Hematopoietic multipotent progenitor cell treated with erythropoietin and hydrocortisone succinate and interleukin-3 and kit ligand, for 15 days (in vitro differentiated cells): Measurements from ENCODE around the gene MIR17HG.
"Not testable (repeated sequence)": the region's sequence is repeated elsewhere in the genome, so short reads cannot be mapped to it uniquely, and the experiment has no call there.

ENCODE experiments used
- DNase-seq: peaks from one replicate; pipeline ENCODE4 v3.0.0-alpha.2; 2015; ENCODE audit warnings: low spot score

The MIR17HG gene

GRCh38 chr13:91347202-91347995, at the start of gene MIR17HG:
Gene MIR17HG (plus strand): TSS chr13:91347687.
- DNase-seq: peak; percentile 85

- no peak for DNase-seq
Measured at GRCh38 chr13:91298060-91298459, 49.4 kb upstream of the MIR17HG start.

- DNase-seq: no peak
Measured at GRCh38 chr13:91302111-91302510, 45.4 kb upstream of the MIR17HG start.

- DNase-seq: no peak
Measured at GRCh38 chr13:91303031-91303430, 44.5 kb upstream of the MIR17HG start.

- DNase-seq: no peak
Measured at GRCh38 chr13:91304741-91305140, 42.7 kb upstream of the MIR17HG start.

- no peak for DNase-seq
Measured at GRCh38 chr13:91305652-91306051, 41.8 kb upstream of the MIR17HG start.

- no peak for DNase-seq
Measured at GRCh38 chr13:91307887-91308286, 39.6 kb upstream of the MIR17HG start.

- no peak for DNase-seq
Measured at GRCh38 chr13:91308299-91308698, 39.2 kb upstream of the MIR17HG start.

- DNase-seq: no peak
Measured at GRCh38 chr13:91311491-91311890, 36.0 kb upstream of the MIR17HG start.

GRCh38 chr13:91312324-91312723, 35.2 kb upstream of the MIR17HG start:
- no peak for DNase-seq

GRCh38 chr13:91313103-91313502, 34.4 kb upstream of the MIR17HG start:
- peak; percentile 3 for DNase-seq

GRCh38 chr13:91313581-91313980, 33.9 kb upstream of the MIR17HG start:
- DNase-seq: no peak

GRCh38 chr13:91314888-91315287, 32.6 kb upstream of the MIR17HG start:
- DNase-seq: no peak

GRCh38 chr13:91318886-91319285, 28.6 kb upstream of the MIR17HG start:
- no peak for DNase-seq

GRCh38 chr13:91319996-91320395, 27.5 kb upstream of the MIR17HG start:
- DNase-seq: no peak

GRCh38 chr13:91320990-91321389, 26.5 kb upstream of the MIR17HG start:
- DNase-seq: not testable (repeated sequence)

GRCh38 chr13:91323349-91323748, 24.1 kb upstream of the MIR17HG start:
- no peak for DNase-seq

- DNase-seq: no peak
Measured at GRCh38 chr13:91326146-91326545, 21.3 kb upstream of the MIR17HG start.

GRCh38 chr13:91328726-91329125, 18.8 kb upstream of the MIR17HG start:
- no peak for DNase-seq

- DNase-seq: no peak
Measured at GRCh38 chr13:91329733-91330132, 17.8 kb upstream of the MIR17HG start.

- no peak for DNase-seq
Measured at GRCh38 chr13:91331047-91331915, 16.2 kb upstream of the MIR17HG start.

- no peak for DNase-seq
Measured at GRCh38 chr13:91346062-91346461, 1.4 kb upstream of the MIR17HG start.

- DNase-seq: no peak
Measured at GRCh38 chr13:91346850-91347201, 661 bp upstream of the MIR17HG start.
